ENCODE measurements around the gene CSPG5. TPM values are rescaled to one million over a fixed set of nuclear protein-coding genes. Genes with fewer than 3 reads are reported as not detected.

Gene CSPG5
- total RNA-seq, 4 donors from 2014 or later = 0.54 to 1.8 (median 0.68) TPM

DNA sequence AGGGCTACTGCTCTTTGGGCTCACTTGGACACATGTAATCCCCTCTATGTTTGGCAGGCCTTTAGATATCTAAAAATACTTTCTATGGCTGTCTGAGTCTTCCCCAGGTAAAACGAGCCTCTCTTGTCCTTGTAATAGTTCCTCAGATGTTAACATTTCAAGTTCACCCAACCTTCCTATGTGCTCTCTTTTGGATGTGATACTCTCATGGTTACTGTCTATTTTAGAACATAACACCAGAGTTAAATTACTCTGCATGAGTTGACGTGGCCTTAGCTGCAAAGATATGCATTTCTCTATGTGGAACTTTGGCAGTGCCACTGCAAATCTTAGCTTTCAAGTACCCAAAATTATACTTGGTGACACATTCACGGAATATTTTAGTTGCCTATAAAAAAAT lies 31.9 kb upstream of the CSPG5 start:
- no peak overlapping the region for H3K27ac ChIP-seq
- H3K36me3 ChIP-seq = peaks cover 7 to 22% of the 10 kb centered on the region in 2 donors
- intact Hi-C loops (cut with DNase I) = no loop called here
- H3K27me3 ChIP-seq = no peaks in the 10 kb centered on the region
- H3K4me3 ChIP-seq (replicated peaks in 1 of 3) = no peak overlapping the region
- TF ChIP-seq, protein P1, sequence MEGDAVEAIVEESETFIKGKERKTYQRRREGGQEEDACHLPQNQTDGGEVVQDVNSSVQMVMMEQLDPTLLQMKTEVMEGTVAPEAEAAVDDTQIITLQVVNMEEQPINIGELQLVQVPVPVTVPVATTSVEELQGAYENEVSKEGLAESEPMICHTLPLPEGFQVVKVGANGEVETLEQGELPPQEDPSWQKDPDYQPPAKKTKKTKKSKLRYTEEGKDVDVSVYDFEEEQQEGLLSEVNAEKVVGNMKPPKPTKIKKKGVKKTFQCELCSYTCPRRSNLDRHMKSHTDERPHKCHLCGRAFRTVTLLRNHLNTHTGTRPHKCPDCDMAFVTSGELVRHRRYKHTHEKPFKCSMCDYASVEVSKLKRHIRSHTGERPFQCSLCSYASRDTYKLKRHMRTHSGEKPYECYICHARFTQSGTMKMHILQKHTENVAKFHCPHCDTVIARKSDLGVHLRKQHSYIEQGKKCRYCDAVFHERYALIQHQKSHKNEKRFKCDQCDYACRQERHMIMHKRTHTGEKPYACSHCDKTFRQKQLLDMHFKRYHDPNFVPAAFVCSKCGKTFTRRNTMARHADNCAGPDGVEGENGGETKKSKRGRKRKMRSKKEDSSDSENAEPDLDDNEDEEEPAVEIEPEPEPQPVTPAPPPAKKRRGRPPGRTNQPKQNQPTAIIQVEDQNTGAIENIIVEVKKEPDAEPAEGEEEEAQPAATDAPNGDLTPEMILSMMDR (IDR thresholded peaks at IDR 0.05) = no peak
- no peak for TF ChIP-seq POLR2A (IDR thresholded peaks at IDR 0.05)
- H3K9me3 ChIP-seq = no peaks in the 10 kb centered on the region
- peaks cover 14 to 16% of the 10 kb centered on the region in 2 donors for H3K4me1 ChIP-seq
- DNase-seq = no peak
- WGBS, 2 donors = 91 to 96% methylated on average over 3 of the region's 3 CpGs

DNA sequence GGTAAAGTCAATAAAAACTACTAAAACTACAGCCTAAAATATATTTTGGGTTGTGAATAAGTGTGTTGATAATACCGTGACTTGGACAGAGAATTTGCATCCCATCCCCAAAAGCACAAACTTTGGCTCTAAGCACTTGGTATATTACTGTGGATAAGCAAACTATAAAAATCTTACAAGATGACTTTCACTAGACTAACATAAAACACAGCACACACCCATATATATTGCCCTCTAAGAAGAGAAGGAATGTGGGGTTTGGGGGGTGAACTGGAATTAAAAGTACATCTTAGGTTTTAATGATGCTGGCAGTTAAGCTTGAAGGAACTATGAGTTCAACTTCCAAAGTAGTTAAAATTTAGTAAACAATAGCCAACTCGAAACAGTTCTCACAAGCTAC lies 28.7 kb upstream of the CSPG5 start:
- H3K36me3 ChIP-seq = peaks cover 7 to 22% of the 10 kb centered on the region in 2 donors
- DNase-seq = no peak
- intact Hi-C loops (cut with DNase I) = no loop called here
- 95 to 97% methylated on average over 2 of the region's 2 CpGs for WGBS, 2 donors
- no peak overlapping the region for H3K4me3 ChIP-seq (replicated peaks in 1 of 3)
- TF ChIP-seq, protein P1 (IDR thresholded peaks at IDR 0.05) = no peak
- TF ChIP-seq POLR2A (IDR thresholded peaks at IDR 0.05) = no peak
- H3K27me3 ChIP-seq = no peaks in the 10 kb centered on the region
- peaks cover 4 to 7% of the 10 kb centered on the region in 2 donors for H3K4me1 ChIP-seq
- H3K9me3 ChIP-seq = no peaks in the 10 kb centered on the region
- no peak overlapping the region for H3K27ac ChIP-seq

DNA sequence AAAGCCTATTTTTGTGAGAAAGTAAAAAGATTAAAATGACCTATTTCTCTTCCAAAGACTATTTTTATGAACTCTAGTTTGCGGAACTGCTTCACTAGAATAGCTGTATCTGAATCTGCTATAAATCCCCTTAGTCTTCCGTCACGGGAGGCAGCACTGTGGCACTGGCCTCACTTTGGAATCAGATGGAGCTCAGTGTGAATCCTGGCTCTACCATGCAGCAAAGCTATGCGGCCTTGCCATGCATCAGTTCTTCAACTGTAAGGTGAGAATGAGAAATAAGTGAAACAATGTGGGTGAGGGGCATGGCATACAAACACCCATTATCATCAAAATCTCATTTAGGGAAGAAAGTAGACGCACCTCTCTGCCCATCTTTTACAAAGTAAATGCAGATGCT lies 27.5 kb upstream of the CSPG5 start:
- Histone ChIP-seq H3K9me3 (no peaks in the 10 kb centered on the region), H3K4me3 (replicated peaks in 1 of 3) (no peak overlapping the region), H3K36me3 (peaks cover 7 to 22% of the 10 kb centered on the region in 2 donors), H3K4me1 (no peaks in the 10 kb centered on the region), H3K27me3 (no peaks in the 10 kb centered on the region), H3K27ac (no peak overlapping the region)
- 92 to 97% methylated on average over 5 of the region's 5 CpGs for WGBS, 2 donors
- no peak for TF ChIP-seq POLR2A (IDR thresholded peaks at IDR 0.05)
- TF ChIP-seq, protein P1 (IDR thresholded peaks at IDR 0.05) = no peak
- intact Hi-C loops (cut with DNase I) = no loop called here
- no peak for DNase-seq

DNA sequence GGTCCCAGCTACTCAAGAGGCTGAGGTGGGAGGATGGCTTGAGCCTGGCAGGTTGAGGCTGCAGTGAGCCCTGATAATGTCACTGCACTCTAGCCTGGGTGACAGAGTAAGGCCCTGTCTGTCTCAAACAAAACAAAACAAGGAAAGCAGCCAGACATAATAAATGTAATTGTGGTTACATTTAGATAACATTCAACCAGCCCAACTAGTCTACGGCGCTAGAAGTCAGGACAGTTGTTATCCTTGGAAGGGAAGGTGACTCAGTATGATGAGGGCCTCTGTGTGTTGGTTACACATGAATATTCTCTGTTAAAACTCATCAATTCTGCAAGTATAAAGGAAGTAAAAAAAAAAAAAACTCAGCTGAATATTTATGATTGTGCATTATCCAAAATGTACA lies 27.0 kb upstream of the CSPG5 start:
- WGBS, 2 donors = 41 to 64% methylated on average over 2 of the region's 2 CpGs
- H3K36me3 ChIP-seq = peaks cover 7 to 22% of the 10 kb centered on the region in 2 donors
- intact Hi-C loops (cut with DNase I) = no loop called here
- H3K27ac ChIP-seq = no peak overlapping the region
- H3K4me3 ChIP-seq (replicated peaks in 1 of 3) = no peak overlapping the region
- TF ChIP-seq, protein P1 (IDR thresholded peaks at IDR 0.05) = no peak
- no peak for TF ChIP-seq POLR2A (IDR thresholded peaks at IDR 0.05)
- no peaks in the 10 kb centered on the region for H3K27me3 ChIP-seq
- no peaks in the 10 kb centered on the region for H3K4me1 ChIP-seq
- no peak for DNase-seq
- H3K9me3 ChIP-seq = no peaks in the 10 kb centered on the region

DNA sequence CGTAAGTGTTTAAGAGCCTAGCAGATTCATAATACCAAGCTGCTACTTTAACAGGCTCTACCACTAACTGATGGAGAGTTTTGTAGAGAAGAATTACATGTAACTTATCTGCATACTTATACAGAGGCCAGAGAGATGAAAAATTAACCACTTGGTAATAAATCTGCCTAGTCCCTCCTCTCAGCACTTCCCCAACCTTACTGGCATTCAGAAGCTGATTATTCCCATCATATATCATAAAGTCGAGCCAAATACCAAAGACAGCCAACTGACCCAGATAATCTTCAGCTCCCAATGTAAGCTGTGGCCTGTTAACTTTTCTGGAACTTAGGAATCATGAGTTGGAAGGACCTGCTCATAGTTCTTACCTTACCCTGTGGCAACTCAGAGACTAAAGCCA lies 25.5 kb upstream of the CSPG5 start:
- H3K27me3 ChIP-seq = no peaks in the 10 kb centered on the region
- H3K27ac ChIP-seq = no peak overlapping the region
- 93 to 98% methylated on average over 2 of the region's 2 CpGs for WGBS, 2 donors
- TF ChIP-seq, protein P1 (IDR thresholded peaks at IDR 0.05) = no peak
- no peak for TF ChIP-seq POLR2A (IDR thresholded peaks at IDR 0.05)
- H3K9me3 ChIP-seq = no peaks in the 10 kb centered on the region
- intact Hi-C loops (cut with DNase I) = no loop called here
- DNase-seq = no peak
- H3K4me3 ChIP-seq (replicated peaks in 1 of 3) = no peak overlapping the region
- no peaks in the 10 kb centered on the region for H3K4me1 ChIP-seq
- peaks cover 0 to 14% of the 10 kb centered on the region in 2 donors for H3K36me3 ChIP-seq
